ENCODE results near the gene NSL1. TPM values are rescaled to one million over a fixed set of nuclear protein-coding genes. Genes with fewer than 3 reads are reported as not detected.

NSL1 gene
- total and polyA plus RNA-seq, 2 donors (not counting 1 experiment from before 2014, with no cell fraction given): 21.4 to 24.4 TPM

DNA sequence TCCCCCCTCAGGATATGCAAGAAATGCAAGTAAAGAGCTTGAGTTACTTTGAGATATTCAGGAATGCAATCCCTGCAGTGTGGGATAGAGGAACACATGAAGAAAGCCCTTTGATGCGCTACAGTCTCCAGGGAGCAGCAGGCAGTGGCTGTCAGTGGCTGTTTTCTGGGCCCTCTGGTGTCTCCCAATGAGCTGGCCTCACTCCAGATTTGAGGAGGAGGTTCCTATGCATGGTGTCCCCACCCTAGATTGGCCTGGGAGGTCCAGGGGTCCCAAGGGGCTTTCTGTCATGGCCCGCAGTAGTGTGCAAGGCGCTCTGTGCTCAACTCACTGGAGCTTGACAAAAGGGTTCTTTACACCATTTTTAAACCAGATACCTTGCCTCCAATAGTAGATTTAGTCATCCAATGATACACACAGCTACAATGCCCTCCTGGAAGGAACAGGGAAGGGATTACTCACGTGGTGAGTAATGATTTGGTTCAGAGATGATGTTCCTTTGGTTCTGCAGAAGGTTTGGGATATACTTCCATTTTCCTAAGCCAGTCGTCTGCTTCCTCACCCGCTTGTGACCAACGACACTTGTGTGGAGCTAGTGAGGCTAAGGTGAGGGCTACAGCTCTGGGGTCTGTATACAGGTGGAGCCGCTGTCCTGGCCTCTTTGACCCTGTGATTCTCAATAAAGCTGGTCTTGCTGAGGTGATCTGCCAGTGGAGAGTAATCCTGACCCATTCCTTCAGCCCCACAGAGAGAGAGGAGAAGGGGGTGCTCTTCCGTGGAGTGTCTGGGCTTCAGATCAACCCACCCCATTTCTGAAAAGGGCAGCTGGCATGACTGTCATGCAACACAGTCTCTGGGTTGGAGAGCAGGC is 98.6 kb downstream of the NSL1 start:
- no peak overlapping the region for H3K4me2 ChIP-seq (ENCODE audit: extremely low read depth, insufficient read depth, low read length)
- H4K20me1 ChIP-seq (ENCODE audit: control insufficient read depth, extremely low read depth, insufficient read depth, low read length): no peaks in the 10 kb centered on the region
- H3K9ac ChIP-seq (ENCODE audit: insufficient read depth, low read length): no peak overlapping the region
- H3K27ac ChIP-seq (ENCODE audit: insufficient read depth, low read length): no peak overlapping the region
- H3K4me1 ChIP-seq (ENCODE audit: control insufficient read depth, extremely low read depth, insufficient read depth, low read length): peaks cover 3% of the 10 kb centered on the region
- H3K4me3 ChIP-seq (replicated peaks in 1 of 4; ENCODE audit: control extremely low read depth in 1 of 4, insufficient read depth in 1 of 4, low read depth in 3 of 4, low read length in 4 of 4): no peak overlapping the region
- peak; percentile 43 to 49 for DNase-seq (ENCODE audit: low read depth in 2 of 2)
- TF ChIP-seq EZH2 (IDR thresholded peaks at IDR 0.05; ENCODE audit: low read length, missing control alignments): no peak
- TF ChIP-seq, protein P1, sequence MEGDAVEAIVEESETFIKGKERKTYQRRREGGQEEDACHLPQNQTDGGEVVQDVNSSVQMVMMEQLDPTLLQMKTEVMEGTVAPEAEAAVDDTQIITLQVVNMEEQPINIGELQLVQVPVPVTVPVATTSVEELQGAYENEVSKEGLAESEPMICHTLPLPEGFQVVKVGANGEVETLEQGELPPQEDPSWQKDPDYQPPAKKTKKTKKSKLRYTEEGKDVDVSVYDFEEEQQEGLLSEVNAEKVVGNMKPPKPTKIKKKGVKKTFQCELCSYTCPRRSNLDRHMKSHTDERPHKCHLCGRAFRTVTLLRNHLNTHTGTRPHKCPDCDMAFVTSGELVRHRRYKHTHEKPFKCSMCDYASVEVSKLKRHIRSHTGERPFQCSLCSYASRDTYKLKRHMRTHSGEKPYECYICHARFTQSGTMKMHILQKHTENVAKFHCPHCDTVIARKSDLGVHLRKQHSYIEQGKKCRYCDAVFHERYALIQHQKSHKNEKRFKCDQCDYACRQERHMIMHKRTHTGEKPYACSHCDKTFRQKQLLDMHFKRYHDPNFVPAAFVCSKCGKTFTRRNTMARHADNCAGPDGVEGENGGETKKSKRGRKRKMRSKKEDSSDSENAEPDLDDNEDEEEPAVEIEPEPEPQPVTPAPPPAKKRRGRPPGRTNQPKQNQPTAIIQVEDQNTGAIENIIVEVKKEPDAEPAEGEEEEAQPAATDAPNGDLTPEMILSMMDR (conservative IDR thresholded peaks at IDR 0.05 in 1 of 2, IDR thresholded peaks at IDR 0.05 in 1 of 2; ENCODE audit: low read depth in 1 of 2, low read length in 2 of 2): no peak
- no peaks in the 10 kb centered on the region for H3K79me2 ChIP-seq (ENCODE audit: control insufficient read depth, insufficient read depth, low read length)
- no peaks in the 10 kb centered on the region for H3K27me3 ChIP-seq (ENCODE audit: control insufficient read depth, insufficient read depth, low read length)
- no peaks in the 10 kb centered on the region for H3K9me3 ChIP-seq (ENCODE audit: control insufficient read depth, insufficient read depth, low read depth, low read length)
- H3K36me3 ChIP-seq (ENCODE audit: control insufficient read depth, insufficient read depth, low read length): no peaks in the 10 kb centered on the region
- no peak overlapping the region for H2AFZ ChIP-seq (ENCODE audit: low read length)

DNA sequence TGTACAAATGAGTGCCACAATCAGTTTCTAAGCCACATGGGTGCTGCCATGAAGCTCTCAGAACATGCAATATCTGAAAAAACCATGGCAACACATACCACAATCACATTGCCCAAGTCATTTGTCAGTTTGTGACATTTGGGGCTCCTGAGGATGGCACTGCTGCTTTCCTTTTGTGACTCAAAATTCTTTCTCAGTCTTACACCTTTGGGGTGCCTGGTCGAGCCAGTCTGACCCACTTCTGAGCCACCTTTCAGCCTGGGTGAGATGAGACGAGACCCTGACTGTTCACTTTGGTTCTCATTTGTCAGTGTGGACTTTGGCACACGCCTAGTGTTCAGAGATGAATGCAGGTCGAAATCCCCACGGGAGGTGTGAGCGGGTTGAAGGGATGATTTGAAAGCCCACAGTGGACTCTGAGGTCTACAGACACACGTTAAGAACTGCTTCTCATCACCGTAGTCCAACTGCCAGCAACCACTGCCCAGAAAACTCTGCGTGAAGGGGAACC is 100.0 kb downstream of the NSL1 start:
- Histone ChIP-seq H4K20me1 (ENCODE audit: control insufficient read depth, extremely low read depth, insufficient read depth, low read length) (no peaks in the 10 kb centered on the region), H3K27ac (ENCODE audit: insufficient read depth, low read length) (no peak overlapping the region), H3K4me3 (replicated peaks in 1 of 4; ENCODE audit: control extremely low read depth in 1 of 4, insufficient read depth in 1 of 4, low read depth in 3 of 4, low read length in 4 of 4) (no peak overlapping the region), H3K9ac (ENCODE audit: insufficient read depth, low read length) (no peak overlapping the region), H3K9me3 (ENCODE audit: control insufficient read depth, insufficient read depth, low read depth, low read length) (no peaks in the 10 kb centered on the region), H3K4me2 (ENCODE audit: extremely low read depth, insufficient read depth, low read length) (no peak overlapping the region), H3K4me1 (ENCODE audit: control insufficient read depth, extremely low read depth, insufficient read depth, low read length) (peaks cover 4% of the 10 kb centered on the region), H3K27me3 (ENCODE audit: control insufficient read depth, insufficient read depth, low read length) (no peaks in the 10 kb centered on the region), H3K79me2 (ENCODE audit: control insufficient read depth, insufficient read depth, low read length) (no peaks in the 10 kb centered on the region), H3K36me3 (ENCODE audit: control insufficient read depth, insufficient read depth, low read length) (no peaks in the 10 kb centered on the region), H2AFZ (ENCODE audit: low read length) (no peak overlapping the region)
- TF ChIP-seq, protein P1 (conservative IDR thresholded peaks at IDR 0.05 in 1 of 2, IDR thresholded peaks at IDR 0.05 in 1 of 2; ENCODE audit: low read depth in 1 of 2, low read length in 2 of 2): no peak
- no peak for TF ChIP-seq EZH2 (IDR thresholded peaks at IDR 0.05; ENCODE audit: low read length, missing control alignments)
- DNase-seq (ENCODE audit: low read depth in 2 of 2): no peak

DNA sequence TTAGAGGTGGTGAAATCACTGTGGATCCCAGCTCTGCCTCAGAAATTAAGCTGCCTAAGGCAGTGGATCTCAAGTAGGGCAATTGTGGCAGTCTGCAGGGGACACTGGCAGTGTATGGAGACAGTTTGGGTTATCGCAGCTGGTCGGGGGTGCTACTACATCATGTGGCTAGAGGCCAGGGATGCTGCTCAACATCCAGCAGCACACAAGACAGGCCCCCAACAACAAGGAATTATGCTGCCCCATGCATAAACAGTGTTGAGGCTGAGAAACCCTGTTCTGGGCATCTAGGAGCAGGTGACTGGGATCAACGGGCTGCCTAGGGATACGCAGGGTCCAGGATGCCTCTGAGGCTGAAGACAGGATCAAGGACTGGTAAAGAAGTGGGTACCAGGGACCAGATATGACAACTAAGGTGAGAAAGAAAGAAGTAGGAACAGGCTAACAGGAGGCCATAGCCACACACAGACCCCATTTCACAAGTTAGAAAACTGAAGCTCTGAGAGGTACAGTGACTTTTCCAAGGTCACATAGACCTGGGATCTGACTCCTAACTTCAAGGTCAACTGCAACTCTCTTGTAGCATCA is 100.7 kb downstream of the NSL1 start:
- no peak for DNase-seq (ENCODE audit: low read depth in 2 of 2)
- H3K4me1 ChIP-seq (ENCODE audit: control insufficient read depth, extremely low read depth, insufficient read depth, low read length): peaks cover 4% of the 10 kb centered on the region
- no peak overlapping the region for H3K27ac ChIP-seq (ENCODE audit: insufficient read depth, low read length)
- no peaks in the 10 kb centered on the region for H4K20me1 ChIP-seq (ENCODE audit: control insufficient read depth, extremely low read depth, insufficient read depth, low read length)
- no peak overlapping the region for H3K4me2 ChIP-seq (ENCODE audit: extremely low read depth, insufficient read depth, low read length)
- H3K27me3 ChIP-seq (ENCODE audit: control insufficient read depth, insufficient read depth, low read length): no peaks in the 10 kb centered on the region
- no peak overlapping the region for H3K9ac ChIP-seq (ENCODE audit: insufficient read depth, low read length)
- H3K79me2 ChIP-seq (ENCODE audit: control insufficient read depth, insufficient read depth, low read length): no peaks in the 10 kb centered on the region
- H2AFZ ChIP-seq (ENCODE audit: low read length): no peak overlapping the region
- no peaks in the 10 kb centered on the region for H3K9me3 ChIP-seq (ENCODE audit: control insufficient read depth, insufficient read depth, low read depth, low read length)
- H3K4me3 ChIP-seq (replicated peaks in 1 of 4; ENCODE audit: control extremely low read depth in 1 of 4, insufficient read depth in 1 of 4, low read depth in 3 of 4, low read length in 4 of 4): no peak overlapping the region
- peaks cover 1% of the 10 kb centered on the region for H3K36me3 ChIP-seq (ENCODE audit: control insufficient read depth, insufficient read depth, low read length)
- TF ChIP-seq EZH2 (IDR thresholded peaks at IDR 0.05; ENCODE audit: low read length, missing control alignments): no peak
- TF ChIP-seq, protein P1 (conservative IDR thresholded peaks at IDR 0.05 in 1 of 2, IDR thresholded peaks at IDR 0.05 in 1 of 2; ENCODE audit: low read depth in 1 of 2, low read length in 2 of 2): no peak

Measured in fibroblast of lung (primary cell).